HCEC 1CT (cell line): ENCODE data around the gene KRTAP4-8.
"Not testable (repeated sequence)": the region's sequence is repeated elsewhere in the genome, so short reads cannot be mapped to it uniquely, and the experiment has no call there.

Experiments used
- DNase-seq: peaks from one replicate; pipeline ENCODE4 v3.0.0-alpha.2; 2017

KRTAP4-8 gene

DNA sequence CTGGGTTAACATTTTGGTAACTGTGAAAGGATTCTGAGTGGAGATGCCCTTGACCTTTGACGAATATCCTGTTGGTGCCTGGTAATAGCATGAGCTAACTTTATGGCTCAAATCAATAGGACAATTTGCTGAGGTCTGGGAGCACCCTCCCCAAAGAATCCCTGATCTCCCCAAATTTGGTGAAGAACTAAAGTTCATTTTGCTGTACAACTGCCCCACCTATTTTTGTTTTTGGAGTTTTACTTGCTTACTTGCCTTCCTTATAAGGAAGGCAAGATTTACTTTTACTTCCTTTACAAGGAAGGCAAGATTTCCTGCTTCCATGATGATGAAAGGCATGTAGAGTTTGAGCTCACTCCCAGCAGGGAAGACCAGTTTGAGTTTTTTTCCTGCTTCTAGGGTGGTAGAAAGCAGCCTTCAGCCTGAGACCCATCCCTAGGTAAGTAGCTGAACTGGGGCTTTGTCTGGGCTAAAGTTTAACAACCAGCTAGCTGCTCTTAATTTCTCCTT is 10.1 kb upstream of the KRTAP4-8 start:
- DNase-seq: no peak

DNA sequence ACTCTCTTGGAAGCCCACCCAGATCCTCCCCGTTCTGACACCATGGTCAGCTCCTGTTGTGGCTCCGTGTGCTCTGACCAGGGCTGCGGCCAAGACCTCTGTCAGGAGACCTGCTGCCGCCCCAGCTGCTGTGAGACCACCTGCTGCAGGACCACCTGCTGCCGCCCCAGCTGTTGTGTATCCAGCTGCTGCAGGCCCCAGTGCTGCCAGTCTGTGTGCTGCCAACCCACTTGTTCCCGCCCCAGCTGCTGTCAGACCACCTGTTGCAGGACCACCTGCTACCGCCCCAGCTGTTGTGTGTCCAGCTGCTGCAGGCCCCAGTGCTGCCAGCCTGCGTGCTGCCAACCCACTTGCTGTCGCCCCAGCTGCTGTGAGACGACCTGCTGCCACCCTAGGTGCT is 7.4 kb upstream of the KRTAP4-8 start, which contains the start of gene KRTAP4-9:
Gene KRTAP4-9 (plus strand): TSS at position 43 of the 400 bp plus-strand sequence. CDS start 0 bp downstream, at position 43.
- not testable (repeated sequence) for DNase-seq

DNA sequence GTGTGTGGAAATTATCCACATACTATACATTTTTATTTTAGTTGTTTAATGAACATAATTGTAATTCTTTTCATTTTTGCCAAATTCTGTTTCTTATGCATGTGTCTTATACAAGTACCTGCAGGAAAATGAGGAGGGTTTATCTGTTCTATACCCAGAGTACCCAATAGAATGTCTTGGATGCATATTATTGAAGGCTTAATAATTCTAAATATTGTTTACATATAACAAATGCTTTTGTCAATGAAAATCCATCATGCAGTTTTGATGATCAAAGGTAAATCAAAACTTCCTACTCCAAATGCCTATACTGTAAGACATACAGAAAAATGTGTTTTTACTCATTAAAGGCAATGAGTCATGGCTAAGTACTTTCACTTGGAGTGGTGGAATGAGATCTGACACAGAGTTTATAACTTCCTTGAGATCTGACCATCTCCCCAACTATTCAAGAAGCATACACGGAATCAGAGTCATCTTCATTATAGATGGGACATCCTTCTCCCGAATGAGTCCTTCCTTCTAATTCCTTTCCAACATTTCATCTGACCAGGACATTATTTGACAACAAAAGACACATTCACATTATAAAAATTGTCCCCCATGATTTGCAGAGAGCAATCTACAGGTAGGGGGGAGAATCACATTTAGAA is 6.6 kb upstream of the KRTAP4-8 start:
- peak; percentile 60 for DNase-seq

DNA sequence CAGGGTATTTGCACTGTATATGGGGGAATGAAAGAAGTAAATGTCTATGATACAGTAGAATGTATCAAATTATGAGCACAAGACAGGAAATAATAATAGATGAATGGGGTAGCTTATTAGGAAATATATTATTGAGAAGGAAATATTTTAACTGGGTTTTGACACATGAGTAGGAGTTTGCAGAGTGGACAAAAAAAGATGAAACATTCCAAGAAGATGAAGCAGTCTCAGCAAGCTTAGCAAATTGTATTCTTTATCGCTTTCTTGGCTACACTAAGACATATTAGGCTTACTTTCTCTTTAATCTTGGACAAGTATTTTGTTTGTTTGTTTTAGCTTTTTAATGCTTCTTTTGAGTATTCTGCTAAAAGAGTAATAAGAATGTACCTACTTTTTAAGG is 6.0 kb upstream of the KRTAP4-8 start:
- DNase-seq: peak; percentile 44

DNA sequence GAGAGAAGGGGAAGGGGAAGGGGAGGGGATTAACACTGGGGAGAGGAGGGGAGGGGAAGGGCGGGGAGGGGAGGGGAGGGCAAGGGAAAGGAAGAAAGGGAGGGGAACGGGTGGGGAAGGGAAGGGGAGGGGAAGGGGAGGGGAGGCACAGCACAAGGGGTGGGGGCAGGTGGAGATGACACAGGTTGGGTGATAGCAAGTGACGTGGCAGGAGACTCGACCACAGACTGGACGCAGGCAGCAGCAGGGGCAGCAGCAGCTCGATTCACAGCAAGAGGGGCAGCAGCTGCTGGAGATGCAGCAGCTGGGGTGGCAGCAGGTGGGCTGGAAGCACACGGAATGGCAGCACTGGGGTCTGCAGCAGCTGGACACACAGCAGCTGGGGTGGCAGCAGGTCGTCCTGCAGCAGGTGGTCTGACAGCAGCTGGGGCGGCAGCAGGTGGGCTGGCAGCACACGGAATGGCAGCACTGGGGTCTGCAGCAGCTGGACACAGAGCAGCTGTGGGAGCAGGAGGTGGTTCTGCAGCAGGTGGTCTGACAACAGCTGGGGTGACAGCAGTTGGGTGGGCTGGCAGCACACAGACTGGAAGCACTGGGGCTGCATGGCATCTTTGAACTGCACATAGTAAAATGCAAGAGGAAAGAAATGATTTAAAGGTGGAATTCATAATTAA is 3.8 kb upstream of the KRTAP4-8 start, which contains the start of gene KRTAP4-16:
Gene KRTAP4-16 (minus strand): TSS at position 624 of the 674 bp plus-strand sequence. CDS start 0 bp downstream, at position 624.
- no peak for DNase-seq

DNA sequence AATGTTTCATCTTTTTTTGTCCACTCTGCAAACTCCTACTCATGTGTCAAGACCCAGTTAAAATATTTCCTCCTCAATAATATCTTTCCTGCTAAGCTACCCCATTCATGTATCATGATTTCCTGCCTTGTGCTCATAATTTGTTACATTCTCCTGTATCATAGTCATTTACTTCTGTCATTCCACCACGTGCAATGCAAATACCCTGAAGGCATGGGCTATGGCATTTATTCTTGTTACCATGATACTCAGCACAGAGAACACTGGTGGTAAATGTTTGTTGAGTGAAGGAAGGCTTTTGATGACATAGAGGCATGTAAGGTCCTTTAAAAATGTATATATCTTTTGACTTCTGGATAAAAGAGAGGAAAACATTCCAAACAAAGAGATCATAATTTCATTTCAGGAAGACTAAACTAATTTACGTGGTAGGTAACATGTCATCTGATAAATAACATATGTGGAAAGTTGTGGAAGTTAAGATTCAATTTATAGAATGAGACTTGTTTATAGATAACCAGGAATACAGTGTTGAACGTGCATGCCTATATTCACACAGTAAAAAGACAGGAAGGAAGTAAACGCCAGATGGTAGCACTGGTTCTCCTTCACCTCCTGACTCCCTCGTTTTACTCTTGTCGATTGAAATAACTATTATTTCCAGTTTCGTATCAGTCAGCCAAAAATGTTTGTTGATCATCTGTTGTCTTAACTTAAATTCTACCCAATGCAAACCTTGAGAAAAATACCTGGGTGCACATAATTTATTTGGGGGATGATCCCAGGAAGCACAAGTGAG is 1.9 kb upstream of the KRTAP4-8 start:
- DNase-seq: peak; percentile 69

DNA sequence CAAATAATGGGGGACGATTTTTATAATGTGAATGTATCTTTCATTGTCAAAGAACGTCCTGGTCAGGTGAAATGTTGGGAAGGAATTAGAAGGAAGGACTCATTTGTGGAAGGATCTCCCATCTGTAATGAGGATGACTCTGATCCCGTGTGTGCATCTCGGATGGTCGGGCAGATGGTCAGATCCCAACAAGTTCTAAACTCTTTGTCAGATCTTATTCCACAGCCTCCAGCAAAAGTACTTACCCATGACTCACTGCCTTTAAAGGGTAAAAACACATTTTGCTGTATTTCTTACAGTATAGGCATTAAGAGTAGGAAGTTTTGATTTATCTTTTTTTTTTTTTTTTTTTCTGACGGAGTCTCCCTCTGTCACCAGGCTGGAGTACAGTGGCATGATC is 539 bp upstream of the KRTAP4-8 start:
- peak; percentile 58 for DNase-seq

DNA sequence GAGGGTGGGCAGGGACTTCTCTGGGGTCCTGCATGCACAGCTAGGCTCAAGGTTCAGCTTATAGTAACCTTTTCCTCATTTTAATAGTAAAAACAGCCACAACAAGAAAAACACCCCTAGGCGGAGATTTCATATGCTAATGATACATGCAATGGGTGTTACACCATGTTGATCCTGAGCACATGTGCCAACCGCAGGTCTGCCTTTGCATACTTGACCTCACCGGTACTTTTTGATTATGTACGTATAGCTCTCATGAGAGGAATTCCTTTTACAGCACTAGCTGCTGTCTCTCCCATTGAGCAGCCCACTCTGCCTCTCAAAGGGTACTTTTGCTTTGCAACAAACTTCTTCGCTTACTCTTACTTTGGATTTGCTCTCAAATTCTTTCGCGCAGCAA is 1.9 kb downstream of the KRTAP4-8 start:
- no peak for DNase-seq

DNA sequence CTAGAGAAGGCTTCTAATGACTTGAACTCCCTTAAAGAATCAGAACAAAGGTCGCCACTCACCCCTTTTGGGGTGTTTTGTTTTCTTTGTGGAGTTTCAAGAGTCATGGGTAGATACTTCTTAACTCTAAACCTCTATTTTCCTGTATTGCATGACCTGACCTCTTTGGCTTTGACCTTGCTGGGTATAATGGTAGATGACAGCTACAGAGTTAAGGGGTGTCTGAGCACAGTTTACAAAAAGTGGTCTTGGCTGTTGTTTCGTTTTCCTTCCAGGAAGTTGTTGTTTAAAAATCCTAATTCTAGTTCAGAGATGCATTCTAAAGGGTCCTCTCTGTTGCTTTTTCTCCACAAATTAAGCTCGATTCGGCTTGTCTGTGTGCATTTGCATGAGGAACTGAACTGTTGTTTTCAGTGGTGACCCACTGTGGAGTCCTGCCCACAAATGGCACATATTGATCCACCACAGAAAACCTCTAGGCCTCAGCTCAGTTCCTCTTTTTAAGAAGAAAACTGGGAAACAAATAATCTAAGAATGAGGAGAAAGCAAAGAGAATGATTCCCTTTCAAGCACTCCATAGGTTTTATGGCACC is 9.1 kb downstream of the KRTAP4-8 start:
- DNase-seq: not testable (repeated sequence)

DNA sequence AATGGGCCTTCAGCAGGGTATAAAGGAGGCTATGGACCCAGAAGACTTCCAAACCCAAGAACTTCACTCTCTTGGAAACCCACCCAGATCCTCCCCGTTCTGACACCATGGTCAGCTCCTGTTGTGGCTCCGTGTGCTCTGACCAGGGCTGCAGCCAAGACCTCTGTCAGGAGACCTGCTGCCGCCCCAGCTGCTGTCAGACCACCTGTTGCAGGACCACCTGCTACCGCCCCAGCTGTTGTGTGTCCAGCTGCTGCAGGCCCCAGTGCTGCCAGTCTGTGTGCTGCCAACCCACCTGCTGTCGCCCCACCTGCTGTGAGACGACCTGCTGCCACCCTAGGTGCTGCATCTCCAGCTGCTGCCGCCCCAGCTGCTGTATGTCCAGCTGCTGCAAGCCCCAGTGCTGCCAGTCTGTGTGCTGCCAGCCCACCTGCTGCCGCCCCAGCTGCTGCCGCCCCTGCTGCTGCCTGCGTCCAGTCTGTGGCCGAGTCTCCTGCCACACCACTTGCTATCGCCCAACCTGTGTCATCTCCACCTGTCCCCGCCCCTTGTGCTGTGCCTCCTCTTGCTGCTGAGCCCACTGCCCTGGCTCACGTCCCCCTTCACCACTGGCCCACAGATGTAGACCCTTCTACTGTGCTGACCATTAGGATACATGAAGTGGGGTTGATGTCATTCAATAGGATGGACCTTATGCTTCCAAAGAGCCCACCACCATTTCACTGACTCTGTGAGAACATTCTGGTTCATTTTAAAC is 13.7 kb downstream of the KRTAP4-8 start, which contains the start of gene KRTAP4-7:
Gene KRTAP4-7 (plus strand): TSS at position 51 of the 757 bp plus-strand sequence. CDS start 57 bp downstream, at position 108.
- DNase-seq: not testable (repeated sequence)

DNA sequence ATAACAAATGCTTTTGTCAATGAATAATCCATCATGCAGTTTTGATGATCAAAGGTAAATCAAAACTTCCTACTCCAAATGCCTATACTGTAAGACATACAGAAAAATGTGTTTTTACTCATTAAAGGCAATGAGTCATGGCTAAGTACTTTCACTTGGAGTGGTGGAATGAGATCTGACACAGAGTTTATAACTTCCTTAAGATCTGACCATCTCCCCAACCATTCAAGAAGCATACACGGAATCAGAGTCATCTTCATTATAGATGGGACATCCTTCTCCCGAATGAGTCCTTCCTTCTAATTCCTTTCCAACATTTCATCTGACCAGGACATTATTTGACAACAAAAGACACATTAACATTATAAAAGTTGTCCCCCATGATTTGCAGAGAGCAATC is 14.5 kb downstream of the KRTAP4-8 start:
- DNase-seq: peak; percentile 65

DNA sequence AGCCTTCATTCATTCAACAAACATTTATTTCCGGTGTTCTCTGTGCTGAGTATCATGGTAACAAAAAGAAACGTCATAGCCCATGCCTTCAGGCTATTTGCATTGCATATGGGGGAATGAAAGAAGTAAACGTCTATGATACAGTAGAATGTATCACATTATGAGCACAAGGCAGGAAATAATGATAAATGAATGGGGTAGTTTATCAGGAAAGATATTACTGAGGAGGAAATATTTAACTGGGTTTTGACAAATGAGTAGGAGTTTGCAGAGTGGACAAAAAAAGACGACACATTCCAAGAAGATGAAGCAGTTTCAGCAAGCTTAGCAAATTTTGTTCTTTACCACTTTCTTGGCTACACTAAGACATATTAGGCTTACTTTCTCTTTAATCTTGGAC is 15.3 kb downstream of the KRTAP4-8 start:
- DNase-seq: peak; percentile 24

DNA sequence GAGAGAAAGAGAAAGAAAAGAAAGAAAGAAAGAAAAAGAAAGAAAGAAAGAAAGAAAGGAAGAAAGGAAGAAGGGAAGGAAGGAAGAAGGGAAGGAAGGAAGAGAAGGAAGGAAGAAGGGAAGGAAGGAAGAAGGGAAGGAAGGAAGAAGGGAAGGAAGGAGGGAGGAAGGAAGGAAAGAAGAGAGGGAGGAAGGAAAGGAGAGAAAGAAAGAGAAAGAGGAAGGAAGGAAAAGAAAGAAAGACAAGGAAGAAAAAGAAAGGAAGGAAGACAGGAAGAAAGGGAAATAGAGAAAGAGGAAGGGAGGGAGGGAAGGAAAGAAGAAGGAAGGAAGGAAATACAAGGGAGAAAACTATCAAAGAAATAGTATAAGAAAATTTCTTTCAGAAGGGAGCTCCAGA is 21.2 kb downstream of the KRTAP4-8 start:
- no peak for DNase-seq

DNA sequence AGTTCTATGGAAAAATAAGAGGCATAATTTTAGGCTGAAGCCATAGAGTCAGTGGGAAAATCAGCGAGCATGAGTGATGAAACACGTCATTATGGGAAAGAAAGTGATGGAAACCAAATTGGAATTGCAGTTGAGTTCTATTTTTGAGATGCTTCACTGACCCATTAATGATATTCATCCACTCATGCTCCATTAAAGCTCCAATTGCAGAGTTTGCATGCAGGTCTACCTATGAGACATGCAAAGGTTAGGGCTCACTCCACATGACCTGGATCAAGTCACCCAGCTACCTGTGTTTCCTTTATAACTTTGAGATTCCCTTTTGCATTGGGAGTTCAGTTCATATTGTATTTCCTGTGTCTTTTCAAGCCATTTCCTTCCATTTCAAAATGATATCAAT is 24.3 kb downstream of the KRTAP4-8 start:
- no peak for DNase-seq

DNA sequence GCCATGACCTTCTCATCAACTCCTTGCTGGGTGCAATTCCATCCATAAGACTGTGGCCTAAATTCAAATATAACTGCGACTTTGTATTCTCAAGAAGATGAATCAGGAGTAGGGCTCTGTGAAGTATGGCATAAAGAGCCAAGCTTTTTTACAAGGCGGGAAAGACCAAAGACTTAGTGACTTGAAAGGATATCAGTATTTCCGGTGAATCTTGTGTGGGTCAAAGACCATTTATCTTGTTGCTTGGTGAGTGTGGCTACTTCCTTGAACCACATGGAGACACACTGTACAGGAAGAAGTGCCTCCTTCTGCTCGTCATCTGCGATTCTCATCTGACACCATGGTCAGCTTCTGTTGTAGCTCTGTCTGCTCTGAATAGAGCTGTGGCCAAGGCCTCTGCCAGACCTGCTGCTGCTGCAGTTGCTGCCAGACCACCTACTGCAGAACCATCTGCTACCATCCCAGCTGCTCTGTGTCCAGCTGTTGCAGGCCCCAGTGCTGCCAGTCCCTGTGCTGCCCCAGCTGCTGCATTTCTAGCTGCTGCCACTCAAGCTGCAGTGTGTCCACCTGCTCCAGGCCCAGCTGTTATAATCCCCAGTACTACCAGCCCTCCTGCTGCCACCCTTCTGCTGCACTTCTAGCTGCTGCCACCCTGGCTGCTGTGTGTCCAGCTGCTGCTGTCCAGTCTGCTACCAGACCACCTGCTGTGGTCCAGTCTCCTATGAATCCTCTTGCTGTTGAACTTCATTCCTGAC is 26.2 kb downstream of the KRTAP4-8 start:
- no peak for DNase-seq

DNA sequence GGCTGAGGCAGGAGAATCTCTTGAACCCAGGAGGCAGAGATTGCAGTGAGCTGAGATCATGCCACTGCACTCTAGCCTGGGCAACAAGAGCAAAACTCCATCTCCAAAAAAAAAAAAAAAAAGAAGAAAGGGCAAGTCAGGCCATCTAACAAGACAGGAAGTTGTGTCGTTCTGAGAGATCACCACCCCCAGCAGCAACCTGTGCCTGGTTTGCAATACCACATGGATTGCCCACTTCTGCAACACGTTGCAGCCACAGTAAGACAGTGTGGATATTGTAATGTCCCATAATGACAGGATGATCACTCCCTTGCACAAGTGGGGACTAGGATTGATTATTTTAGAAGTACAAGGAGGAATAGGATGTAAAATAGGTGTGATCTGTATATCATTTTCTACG is 28.9 kb downstream of the KRTAP4-8 start:
- no peak for DNase-seq

DNA sequence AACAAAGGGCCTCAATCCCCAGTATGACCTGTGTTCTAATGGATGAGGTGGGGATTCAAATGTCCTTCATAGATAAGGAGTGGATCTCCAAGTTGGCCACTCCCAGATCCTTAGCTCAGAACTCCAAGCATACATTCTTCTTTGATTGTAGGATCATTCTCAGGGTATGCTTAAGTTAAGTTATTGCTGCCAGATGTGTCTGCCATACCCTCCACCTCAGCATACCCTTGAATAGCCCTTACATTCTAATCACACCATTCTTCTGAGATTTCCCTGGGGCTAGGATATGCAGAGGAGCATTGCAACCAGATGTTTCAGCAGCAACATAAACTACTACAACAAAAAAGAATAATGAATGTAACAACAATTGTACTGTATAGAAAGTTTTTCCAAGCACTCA is 30.7 kb downstream of the KRTAP4-8 start:
- DNase-seq: no peak

DNA sequence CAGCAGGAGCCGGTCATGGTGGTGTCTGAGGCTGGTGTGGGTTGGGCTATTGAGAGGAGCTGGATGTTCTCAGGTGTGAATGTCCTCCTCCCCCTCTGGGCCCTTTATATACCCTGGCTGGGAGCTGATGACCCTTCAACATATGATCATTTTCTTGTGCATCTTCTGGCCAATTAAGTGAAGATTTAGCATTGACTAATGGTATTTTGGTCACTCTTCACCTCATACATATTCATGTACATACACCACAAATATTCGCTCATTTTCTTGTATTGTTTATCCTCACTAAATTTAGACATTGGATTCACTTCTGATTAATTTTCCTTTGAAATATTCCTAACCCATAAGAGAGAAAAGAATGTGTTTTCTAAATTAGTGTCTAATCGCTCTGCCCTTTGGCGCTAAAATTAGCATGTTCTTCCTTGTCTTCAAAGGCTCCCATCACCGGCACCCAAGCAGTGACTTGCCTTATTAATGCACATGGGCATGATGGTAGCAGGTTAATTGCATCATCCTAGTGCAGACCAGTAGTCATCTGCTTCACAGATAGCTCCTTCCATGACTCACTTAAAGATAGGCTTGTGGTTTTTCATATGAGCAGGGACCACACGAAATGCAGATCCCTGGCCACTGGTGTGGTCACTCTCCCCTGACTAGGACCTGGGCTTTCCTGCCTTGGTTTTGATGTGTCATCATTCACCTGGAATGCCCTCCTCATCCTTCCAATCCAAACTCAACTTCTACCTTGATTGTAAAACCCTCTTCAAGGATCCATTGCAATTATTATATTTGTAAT is 31.9 kb downstream of the KRTAP4-8 start, which contains the start of gene KRTAP2-4:
Gene KRTAP2-4 (minus strand): TSS at position 51 of the 796 bp plus-strand sequence. CDS start 34 bp downstream, at position 17.
- peak; percentile 94 for DNase-seq

DNA sequence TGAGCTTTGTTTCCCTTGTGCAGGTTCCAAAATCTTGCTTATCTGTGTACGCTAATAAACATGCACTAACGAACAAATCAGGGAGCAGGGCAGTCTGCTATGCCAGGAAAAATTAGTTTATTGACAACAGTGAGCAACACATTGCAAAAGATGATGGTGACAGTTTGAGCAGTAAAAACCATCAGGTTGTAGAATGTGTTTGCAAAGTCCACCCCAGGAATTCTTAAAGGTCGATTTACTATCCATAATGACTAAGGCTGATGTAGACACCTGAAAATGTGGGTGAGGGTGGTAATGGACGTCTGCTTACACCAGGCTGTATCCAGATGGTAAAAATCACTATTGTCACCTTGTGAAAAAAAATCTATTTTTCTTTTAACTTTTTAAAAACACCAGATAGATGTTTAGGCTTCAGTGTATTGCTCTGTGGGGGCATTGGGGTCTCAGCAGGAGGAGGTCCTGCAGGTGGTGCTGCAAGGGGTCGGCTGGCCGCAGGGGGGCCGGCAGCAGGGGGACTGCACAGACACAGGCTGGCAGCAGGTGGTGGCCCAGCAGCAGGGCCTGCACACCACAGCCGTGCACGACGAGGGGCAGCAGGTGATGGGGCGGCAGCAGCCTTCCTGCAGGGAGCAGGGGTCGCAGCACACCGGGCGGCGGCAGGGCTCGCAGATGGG is 32.8 kb downstream of the KRTAP4-8 start:
- not testable (repeated sequence) for DNase-seq

DNA sequence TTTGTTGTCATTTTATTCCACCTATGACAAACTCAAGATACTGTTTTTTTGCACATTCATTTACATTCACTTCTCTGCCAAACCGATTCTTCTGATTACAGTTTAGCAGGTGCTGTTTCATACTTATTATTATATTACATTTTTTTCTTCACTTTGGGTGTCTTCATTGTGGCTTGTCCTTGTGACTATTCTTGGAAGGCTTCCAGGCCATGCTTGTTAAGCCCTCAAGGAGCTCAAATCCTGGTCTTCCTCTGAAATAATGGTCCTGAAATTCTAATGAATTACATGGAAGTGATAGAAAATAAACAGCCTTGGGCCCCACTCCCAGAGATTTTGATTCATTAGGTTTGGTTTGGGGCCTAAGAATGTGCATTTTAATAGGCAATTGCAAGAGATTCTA is 33.6 kb downstream of the KRTAP4-8 start:
- no peak for DNase-seq
